GM19397 (cell line): ENCODE results near the gene ITGB3BP.
"Not testable (repeated sequence)": the region's sequence is repeated elsewhere in the genome, so short reads cannot be mapped to it uniquely, and the experiment has no call there.

ENCODE experiments used
- ATAC-seq: cut with Tn5 transposase; IDR thresholded peaks from one replicate; pipeline ENCODE4 v1.9.1; 2021; ENCODE audit warnings: mild to moderate bottlenecking, moderate library complexity; ENCODE audit not compliant: unreplicated experiment

ITGB3BP gene

GRCh38 chr1:63522891-63523728 is at the start of gene ITGB3BP, which contains the start of gene EFCAB7:
ITGB3BP (minus strand) TSS chr1:63523225; CDS start chr1:63523133, 92 bp downstream.
EFCAB7 (plus strand) TSS chr1:63523525; CDS start chr1:63525573, 2,048 bp downstream.
- peak; percentile 94 for ATAC-seq

- ATAC-seq: not testable (repeated sequence)
Observed at GRCh38 chr1:63572686-63573085, 49.7 kb upstream of the ITGB3BP start.

GRCh38 chr1:63569640-63570316 is 46.8 kb upstream of the ITGB3BP start:
- ATAC-seq: no peak

GRCh38 chr1:63569068-63569467 is 46.0 kb upstream of the ITGB3BP start:
- ATAC-seq: no peak

GRCh38 chr1:63563745-63564144 is 40.7 kb upstream of the ITGB3BP start:
- no peak for ATAC-seq

GRCh38 chr1:63559357-63559756 is 36.3 kb upstream of the ITGB3BP start:
- ATAC-seq: no peak

- no peak for ATAC-seq
Observed at GRCh38 chr1:63557365-63557987, 34.5 kb upstream of the ITGB3BP start.

- ATAC-seq: no peak
Observed at GRCh38 chr1:63555480-63555879, 32.5 kb upstream of the ITGB3BP start.

- ATAC-seq: no peak
Observed at GRCh38 chr1:63548877-63549276, 25.9 kb upstream of the ITGB3BP start.

GRCh38 chr1:63548303-63548702 is 25.3 kb upstream of the ITGB3BP start:
- no peak for ATAC-seq

GRCh38 chr1:63547621-63548294 is 24.7 kb upstream of the ITGB3BP start:
- ATAC-seq: no peak

GRCh38 chr1:63545780-63546179 is 22.8 kb upstream of the ITGB3BP start:
- ATAC-seq: no peak

- no peak for ATAC-seq
Observed at GRCh38 chr1:63537940-63538339, 14.9 kb upstream of the ITGB3BP start.

- ATAC-seq: no peak
Observed at GRCh38 chr1:63537006-63537405, 14.0 kb upstream of the ITGB3BP start.

GRCh38 chr1:63534406-63534805 is 11.4 kb upstream of the ITGB3BP start:
- ATAC-seq: no peak

- ATAC-seq: no peak
Observed at GRCh38 chr1:63533931-63534330, 10.9 kb upstream of the ITGB3BP start.

GRCh38 chr1:63532727-63533126 is 9.7 kb upstream of the ITGB3BP start:
- ATAC-seq: no peak

GRCh38 chr1:63524201-63524600 is 1.2 kb upstream of the ITGB3BP start:
- no peak for ATAC-seq

- peak; percentile 4 for ATAC-seq
Observed at GRCh38 chr1:63523738-63524137, 713 bp upstream of the ITGB3BP start.

- no peak for ATAC-seq
Observed at GRCh38 chr1:63516629-63517028, 6.4 kb downstream of the ITGB3BP start.

GRCh38 chr1:63512584-63512983 is 10.4 kb downstream of the ITGB3BP start:
- no peak for ATAC-seq
